ENCODE measurements around the gene SLC4A4.

The SLC4A4 gene

DNA sequence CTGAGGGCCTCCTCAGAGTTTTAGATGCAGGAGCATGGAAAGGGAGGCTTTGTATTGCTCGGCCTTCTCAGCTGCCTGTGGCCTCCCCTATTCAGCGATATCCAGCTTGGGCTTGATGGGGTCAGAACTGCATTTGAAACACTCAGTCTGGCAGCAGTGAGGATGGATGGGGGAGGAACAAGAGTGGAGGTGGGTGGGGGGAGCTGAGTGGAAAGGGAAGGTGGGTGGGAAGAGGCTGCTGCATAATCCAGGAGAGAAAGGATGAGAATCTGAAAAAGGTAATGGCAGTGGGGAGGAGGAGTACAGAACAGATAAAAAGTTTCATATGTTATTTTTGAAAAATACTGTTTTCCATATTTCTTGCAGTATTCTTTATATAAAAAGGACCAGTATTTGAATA lies 202.7 kb downstream of the SLC4A4 start:
- no peak for DNase-seq (ENCODE audit: low spot score)

DNA sequence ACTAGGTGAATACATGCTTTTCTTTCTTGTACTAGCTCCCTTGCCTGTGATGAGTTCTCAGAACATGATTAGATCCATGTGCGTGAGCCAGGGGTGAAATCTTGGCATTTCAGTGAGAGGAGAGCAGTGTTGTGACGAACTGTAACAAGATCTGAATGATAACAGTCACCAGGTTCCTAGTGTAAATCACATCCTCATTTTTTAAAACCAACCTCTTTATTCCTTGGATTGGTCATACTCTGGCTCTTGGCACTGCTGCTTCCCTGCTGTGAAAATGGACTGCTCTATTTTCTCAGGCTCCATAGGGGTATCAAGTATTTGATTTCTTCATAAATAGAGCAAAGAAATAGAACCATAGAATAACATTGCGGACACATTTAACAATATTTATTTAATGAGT lies 206.3 kb downstream of the SLC4A4 start:
- DNase-seq (ENCODE audit: low spot score): no peak

GRCh38 chr4:71549516-71550160 lies 210.8 kb downstream of the SLC4A4 start:
- no peak for DNase-seq (ENCODE audit: low spot score)

GRCh38 chr4:71550220-71551165 lies 211.7 kb downstream of the SLC4A4 start:
- peak; percentile 19 for DNase-seq (ENCODE audit: low spot score)

DNA sequence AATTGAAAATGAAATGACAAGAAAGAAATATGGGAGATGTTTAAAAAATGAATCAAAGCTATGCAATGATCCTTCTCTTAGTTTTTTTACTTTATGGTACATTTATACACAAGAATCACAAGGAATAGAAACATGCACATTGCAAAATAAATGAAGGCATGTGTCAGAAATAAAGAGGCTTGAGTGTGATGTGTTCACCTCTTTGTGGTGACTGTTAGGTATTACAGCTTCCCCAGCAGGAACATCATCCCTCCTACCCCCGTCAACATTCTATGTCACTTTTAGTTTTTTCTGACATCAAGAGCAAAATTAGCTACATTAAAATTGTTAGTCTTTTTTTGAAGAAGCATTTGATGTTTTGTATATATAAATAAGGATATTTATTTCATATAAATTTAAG lies 214.8 kb downstream of the SLC4A4 start:
- peak; percentile 53 for DNase-seq (ENCODE audit: low spot score)

DNA sequence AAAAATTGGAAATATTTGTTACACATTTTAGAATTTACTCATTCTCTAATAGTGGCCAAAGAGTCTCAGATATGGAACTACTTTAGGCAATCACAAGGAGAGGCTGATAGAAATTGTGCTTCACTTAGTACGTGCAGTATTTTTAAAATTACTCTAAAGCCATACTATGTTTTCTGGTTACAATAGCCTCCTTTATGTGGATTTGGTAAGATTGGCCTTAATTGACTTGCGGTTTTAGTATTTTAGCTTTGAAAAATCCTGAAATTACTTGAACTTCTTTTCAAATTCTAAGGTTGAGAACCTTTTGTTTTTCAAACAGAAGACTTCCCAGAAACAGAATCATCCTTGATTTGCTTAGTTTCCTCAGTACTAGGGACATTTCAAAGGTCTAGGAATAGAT lies 215.2 kb downstream of the SLC4A4 start:
- DNase-seq (ENCODE audit: low spot score): no peak

DNA sequence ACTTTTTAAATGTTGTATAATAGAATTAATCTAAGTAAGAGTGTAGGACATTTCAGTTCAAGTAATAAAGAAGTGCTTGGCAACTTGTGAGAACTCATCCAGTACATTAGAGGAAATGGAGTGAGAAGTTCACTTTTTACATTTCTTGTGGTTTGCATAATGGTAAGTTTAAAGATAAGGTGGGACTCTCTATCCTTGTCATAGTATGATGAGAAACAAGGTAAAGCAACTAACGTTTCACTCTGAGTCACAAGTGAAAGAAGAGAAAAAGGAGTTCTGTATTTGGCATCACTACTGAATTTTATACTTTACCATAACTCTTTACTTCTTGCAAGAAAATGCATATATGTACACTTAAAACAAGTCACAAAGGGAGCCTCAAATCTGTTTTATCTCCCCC lies 219.4 kb downstream of the SLC4A4 start:
- no peak for DNase-seq (ENCODE audit: low spot score)

GRCh38 chr4:71559957-71560571 lies 221.2 kb downstream of the SLC4A4 start:
- DNase-seq (ENCODE audit: low spot score): peak; percentile 5

DNA sequence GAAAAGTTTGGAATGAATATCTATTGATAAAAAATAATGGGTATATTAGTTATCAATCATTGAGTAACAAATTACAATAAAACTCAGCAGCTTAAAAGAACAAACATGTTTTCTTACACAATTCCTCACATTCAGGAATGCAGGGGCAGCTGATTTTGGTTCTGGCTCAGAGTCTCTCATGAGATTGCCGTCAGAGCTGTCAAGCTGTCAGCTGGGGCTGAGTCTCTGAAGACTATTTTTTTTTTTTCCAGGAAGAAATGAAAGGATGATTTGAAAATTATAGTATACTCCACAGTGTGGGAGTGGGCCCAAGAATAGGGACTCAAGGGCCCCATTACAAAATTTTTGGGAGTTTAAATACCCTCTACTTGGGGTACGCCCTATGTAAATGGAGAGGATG lies 226.0 kb downstream of the SLC4A4 start:
- no peak for DNase-seq (ENCODE audit: low spot score)

DNA sequence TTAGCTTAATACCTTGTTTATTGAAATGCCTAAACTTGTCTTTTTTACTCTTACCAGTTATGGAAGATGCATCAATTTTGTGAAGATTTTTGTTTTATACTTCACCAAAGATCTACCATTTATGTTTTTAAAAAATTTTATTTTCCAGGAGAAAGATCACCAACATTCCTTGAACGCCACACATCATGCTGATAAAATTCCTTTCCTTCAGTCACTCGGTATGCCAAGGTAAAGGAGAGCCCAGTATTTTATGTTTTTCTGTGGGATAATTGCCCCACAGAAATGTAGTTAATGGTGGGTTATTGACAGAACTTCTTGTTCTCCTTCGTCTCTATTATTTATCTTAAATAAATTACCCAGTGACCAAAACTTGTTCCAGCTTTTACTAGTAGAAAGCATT lies 228.0 kb downstream of the SLC4A4 start:
- DNase-seq (ENCODE audit: low spot score): no peak

DNA sequence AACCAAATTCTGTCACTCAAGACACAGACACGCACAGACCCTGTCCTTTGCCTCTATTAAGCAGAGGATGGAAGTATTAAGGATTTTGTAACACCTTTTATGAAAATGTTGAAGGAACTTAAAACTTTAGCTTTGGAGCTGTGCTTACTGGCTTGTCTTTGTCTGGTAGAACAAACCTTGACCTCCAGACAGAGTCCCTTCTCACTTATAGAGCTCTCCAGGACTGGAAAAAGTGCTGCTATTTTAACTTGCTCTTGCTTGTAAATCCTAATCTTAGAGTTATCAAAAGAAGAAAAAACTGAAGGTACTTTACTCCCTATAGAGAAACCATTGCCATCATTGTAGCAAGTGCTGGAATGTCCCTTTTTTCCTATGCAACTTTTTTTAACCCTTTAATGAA lies 229.3 kb downstream of the SLC4A4 start:
- DNase-seq (ENCODE audit: low spot score): no peak

GRCh38 chr4:71570492-71570891 lies 231.7 kb downstream of the SLC4A4 start:
- DNase-seq (ENCODE audit: low spot score): no peak

GRCh38 chr4:71571346-71571745 lies 232.5 kb downstream of the SLC4A4 start:
- DNase-seq (ENCODE audit: low spot score): no peak

GRCh38 chr4:71583971-71584370 lies 245.2 kb downstream of the SLC4A4 start:
- DNase-seq (ENCODE audit: low spot score): no peak

DNA sequence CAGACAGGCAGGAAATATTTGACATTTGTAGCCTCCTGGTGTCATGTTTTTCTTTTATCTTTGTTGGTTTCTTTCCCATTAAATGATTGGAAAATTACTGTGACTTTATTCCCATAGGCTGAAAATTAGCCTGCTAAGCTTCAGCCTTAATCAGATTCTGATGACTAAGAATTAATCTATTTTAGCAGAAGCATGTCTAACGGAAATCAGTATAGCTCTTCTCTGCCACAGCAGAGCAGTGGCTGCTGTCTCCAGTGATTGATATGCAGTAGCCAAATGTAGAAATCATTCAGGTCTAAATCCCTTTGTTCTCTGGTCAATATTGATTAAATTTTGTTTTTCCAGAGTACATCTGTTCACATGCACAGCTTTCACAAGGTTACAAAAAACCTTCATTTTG lies 245.8 kb downstream of the SLC4A4 start:
- no peak for DNase-seq (ENCODE audit: low spot score)

- no peak for DNase-seq (ENCODE audit: low spot score)
These were observed 247.4 kb downstream of the SLC4A4 start for GRCh38 chr4:71586087-71586763.

GRCh38 chr4:71587995-71588394 lies 249.2 kb downstream of the SLC4A4 start:
- DNase-seq (ENCODE audit: low spot score): no peak

DNA sequence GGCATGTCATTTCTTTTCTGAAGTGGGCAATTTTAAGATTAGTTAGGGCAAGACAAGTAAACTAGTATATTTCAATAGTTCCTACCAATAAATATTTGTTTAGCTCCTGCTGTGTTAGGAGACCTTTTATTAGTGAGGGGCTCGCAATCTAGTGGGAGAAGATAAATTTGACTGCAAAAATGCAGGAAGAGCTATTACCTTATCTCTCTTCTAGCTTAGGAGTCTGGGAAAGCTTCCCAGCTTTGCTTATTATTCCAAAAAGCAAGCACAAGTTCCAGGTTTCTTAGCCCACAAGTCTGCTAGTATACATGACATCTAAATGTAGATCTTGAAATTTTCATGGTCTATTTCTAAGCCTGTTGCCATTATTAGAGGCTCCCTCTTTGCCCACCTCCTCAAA lies 254.0 kb downstream of the SLC4A4 start:
- DNase-seq (ENCODE audit: low spot score): no peak

DNA sequence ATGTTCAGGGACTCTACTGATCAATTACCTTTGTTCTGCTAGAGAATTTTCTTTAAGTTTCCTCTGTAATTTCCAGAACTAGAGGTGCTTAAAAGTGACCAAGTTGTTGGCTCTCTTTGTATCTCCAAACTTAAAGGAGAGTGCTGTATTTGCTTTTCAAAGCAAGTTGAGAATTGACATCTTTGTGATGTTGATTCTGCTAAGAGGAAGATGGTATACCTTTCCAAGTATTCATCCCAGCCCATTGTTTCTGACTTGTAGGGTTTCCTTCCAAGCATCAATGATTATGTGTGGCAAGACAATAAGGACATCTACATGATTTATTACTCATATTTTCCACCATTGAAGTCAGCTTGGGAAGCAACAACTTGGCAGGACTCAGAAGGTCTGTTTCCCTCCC lies 254.5 kb downstream of the SLC4A4 start:
- no peak for DNase-seq (ENCODE audit: low spot score)

- DNase-seq (ENCODE audit: low spot score): no peak
These were observed 256.8 kb downstream of the SLC4A4 start for GRCh38 chr4:71595576-71596108.

- DNase-seq (ENCODE audit: low spot score): no peak
These were observed 260.8 kb downstream of the SLC4A4 start for GRCh38 chr4:71599578-71599977.

DNA sequence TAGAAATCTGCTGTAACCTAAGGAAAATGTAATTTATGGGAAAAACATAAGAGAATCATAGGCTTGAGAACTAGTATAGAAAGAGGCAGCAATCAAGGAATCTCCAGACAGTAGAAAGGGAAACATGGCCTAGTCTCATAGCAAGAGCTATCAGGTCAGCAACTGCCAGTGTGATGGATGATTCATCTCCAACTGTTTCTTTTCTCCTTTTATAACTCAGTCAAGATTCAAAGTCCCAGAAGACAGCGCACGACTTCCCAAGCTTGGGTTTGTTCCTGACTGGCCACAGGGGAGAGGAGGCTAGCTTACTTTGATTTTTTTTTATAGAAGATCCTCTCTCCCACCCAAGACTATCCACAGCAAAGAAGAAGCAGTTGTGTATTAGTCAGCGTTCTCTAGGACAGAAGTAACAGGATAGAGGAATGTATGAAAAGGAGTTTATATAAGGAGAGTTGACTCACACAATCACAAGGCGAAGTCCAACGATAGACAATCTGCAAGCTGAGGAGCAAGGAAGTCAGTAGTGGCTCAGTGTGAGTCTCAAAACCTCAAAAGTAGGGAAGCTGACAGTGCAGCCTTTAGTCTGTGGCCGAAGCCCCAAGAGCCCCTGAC lies 263.6 kb downstream of the SLC4A4 start:
- DNase-seq (ENCODE audit: low spot score): no peak

Measured in AG08395 (cell line).